DMS53 (cell line): ENCODE results near the gene TXN2.
"Not testable (repeated sequence)": the region's sequence is repeated elsewhere in the genome, so short reads cannot be mapped to it uniquely, and the experiment has no call there.

Source experiments
- DNase-seq: peaks from one replicate; lab custom pipeline; 2025; lab: John Stamatoyannopoulos, UW

TXN2 gene

DNA sequence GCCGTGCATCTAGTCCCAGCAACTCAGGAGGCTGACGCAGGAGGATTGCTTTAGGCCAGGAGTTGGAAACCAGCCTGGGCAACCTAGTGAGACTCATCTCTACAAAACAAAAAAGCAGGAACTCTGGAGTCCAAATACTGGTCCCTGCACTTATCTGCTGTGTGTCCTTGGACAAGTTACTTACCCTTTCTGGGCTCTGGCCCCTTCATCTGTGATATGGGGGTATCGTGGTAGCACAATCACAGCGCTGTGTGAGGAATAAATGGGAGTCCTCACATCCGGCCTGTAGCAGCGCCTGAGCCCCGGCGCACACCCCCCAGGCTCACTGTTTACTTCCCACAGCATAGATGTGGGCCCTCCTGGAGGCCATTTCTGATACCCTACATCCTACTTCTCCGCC lies 49.5 kb downstream of the TXN2 start:
- DNase-seq: peak; percentile 3

DNA sequence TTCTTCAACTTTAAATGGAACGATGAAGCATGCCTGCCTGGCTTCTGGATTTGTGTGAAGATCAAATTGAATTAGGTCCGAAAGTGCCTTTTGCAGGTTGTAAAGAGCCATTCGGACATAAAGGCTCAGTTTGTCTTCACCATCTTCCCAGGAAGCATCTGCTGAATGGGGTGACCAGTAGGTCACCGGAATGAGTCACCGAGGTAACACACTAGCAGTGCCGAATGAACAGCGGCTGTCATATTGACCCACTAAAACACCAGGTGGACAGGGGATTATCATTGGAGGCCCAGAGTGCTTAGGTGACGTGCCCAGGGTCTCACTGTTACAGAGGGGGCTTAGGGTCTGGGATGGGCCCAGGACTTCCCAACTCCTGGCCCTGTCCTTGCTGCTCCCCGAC lies 50.6 kb downstream of the TXN2 start:
- DNase-seq: peak; percentile 75

DNA sequence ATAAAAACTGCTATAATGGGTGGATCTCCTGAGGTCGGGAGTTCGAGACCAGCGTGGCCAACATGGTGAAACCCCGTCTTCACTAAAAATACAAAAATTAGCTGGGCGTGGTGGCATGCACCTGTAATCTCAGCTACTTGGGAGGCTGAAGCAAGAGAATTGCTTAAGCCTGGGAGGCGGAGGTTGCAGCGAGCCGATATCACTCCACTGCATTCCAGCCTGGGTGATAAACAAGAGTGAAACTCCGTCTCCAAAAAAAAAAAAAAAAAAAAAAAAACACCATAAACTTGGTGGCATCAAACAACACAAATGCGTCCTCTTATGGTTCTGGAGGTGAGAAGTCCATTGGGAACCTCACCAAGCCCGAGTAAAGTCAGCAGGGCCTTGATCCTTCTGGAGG lies 53.5 kb downstream of the TXN2 start:
- DNase-seq: not testable (repeated sequence)

DNA sequence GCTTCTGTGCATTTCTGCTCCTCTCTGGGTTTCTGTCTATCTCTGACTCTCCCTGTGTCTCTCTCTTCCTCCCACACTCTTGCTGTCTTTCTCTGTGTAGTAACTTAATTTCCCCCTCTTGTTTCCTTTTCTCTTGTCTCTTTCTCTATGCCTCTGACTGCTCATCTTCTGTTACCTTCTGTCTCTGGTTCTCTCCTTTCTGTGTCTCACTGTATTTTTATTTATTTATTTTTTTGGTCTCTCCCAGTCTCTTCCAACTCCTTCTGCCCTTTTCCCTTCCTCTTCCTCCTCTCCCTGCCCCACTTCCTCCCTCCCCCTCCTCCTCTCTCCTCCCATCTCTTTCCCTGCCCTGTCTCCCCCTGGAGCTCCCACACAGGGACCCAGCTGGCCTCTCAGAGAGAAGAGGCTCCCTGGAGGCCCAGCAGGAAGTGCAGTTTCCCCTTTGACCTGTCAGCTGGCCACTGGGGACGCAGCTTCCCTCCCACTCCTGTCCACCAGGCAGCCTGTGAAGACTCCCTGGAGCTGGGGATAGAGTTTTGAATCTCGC lies 55.4 kb downstream of the TXN2 start:
- DNase-seq: peak; percentile 38

DNA sequence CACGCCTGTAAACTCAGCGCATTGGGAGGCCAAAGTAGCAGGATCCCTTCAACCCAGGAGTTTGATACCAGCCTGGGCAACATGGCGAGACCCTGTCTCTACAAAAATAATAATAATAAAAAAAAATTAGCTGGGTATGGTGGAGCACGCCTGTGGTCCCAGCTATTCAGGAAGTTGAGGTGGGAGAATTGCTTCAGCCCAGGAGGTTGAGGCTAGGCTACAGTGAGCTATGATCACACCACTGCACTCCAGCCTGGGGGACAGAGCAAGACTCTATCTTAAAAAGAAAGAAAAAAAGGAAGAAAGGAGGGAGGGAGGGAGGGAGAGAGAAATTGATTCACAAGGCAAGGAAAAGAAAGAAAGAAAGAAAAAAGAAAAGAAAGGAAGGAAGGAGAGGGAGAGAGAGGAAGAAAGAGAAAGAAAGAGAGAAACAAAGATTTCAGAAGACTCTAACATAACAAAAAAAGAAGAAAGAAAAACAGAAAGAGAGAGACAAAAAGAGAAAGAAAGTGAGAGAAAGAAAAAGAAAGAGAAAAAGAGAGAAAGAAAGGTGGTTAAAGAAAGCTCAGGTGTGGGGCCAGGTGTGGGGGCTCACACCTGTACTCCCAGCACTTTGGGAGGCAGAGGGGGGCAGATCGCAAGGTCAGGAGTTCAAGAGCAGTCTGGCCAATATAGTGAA lies 56.4 kb downstream of the TXN2 start:
- no peak for DNase-seq

DNA sequence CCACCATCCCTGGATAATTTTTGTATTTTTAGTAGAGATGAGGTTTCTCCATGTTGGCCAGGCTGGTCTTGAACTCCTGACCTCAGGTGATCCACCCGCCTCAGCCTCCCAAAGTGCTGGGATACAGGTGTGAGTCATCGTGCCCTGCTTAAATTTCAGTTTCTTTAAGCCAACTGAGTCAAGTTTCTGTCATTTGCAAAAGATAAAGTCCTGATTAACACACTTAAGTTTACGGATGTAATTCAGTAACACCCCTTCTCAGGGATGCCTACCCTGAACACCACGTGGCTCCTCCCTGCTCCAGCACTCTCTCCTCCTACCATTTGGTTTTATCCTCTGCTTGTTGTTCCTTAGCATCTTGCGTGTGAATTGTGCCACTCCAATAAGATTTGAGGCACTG lies 57.0 kb downstream of the TXN2 start:
- not testable (repeated sequence) for DNase-seq

DNA sequence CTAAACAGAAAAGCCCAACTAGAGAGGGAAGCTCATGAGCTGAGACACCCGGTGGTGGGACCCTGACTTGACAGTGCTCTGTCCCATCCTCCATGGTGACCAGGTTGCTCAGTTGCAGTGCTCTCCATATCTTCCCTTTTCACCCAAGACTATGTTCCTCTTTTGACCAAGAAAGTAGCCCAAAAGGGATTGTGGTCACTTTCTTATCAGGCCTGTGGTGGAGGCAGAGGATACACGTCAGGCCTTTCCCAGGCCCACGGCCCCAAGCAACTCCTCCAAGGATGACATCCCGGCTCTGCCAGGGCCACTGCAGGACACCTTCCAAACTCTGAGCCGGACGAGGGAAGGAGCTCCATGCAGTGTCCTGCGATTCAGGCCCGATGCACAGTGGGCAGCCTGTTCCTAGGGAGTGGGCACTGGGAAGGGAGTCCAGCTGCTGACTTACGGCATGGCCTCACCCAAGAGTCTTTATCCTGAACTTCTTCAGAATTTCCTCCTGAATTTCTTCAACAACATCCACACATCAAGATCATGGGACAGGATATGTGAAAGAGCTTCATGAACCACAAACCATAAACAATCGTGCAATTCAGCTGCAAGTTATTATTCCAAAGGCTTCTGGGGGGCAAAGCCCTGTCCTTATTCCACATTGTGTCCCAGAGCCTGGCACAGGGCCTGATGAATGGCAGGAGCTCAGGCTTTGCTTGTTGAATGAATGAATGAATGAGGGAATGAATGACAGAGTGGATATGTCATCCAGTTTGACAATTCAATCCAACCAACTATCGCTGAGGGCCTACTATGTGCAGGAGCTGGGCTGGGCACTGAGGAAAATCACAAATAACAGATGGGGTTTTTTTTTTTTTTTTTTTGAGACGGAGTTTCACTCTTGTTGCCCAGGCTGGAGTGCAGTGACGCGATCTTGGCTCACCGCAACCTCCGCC lies 57.7 kb downstream of the TXN2 start:
- DNase-seq: no peak

DNA sequence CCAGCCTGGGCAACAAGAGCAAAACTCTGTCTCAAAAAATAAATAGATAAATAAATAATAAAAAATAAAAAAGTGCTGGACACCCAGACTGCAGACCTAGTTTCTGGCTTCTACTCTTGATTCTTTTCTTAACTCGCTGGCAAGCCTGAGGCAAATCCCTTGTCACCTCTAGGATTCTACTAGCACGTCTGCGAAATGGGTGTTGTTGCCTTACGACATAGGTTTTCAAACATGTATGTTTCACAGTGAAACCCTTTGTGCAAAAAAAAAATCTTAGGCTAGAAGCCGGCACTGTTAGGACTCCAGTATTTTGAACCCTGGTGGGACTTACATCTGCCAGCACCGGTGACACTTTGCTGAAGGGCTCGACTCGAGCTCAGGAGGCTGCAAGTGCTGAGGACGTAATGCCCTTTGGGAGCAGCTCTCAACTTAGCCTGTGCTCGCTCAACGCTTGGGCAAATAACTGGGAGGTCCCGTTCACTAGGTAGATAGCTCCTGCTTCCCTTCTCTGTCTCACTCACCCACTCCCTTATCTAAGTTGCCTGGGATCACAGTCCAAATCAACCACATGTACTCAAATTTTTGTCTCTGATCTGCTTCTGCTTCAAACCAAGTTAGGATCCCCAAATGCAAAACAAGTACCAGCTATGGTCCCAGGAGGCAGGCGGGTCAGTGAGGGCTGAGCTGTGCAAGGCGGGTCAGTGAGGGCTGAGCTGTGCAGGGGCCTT lies 59.0 kb downstream of the TXN2 start:
- DNase-seq: no peak

DNA sequence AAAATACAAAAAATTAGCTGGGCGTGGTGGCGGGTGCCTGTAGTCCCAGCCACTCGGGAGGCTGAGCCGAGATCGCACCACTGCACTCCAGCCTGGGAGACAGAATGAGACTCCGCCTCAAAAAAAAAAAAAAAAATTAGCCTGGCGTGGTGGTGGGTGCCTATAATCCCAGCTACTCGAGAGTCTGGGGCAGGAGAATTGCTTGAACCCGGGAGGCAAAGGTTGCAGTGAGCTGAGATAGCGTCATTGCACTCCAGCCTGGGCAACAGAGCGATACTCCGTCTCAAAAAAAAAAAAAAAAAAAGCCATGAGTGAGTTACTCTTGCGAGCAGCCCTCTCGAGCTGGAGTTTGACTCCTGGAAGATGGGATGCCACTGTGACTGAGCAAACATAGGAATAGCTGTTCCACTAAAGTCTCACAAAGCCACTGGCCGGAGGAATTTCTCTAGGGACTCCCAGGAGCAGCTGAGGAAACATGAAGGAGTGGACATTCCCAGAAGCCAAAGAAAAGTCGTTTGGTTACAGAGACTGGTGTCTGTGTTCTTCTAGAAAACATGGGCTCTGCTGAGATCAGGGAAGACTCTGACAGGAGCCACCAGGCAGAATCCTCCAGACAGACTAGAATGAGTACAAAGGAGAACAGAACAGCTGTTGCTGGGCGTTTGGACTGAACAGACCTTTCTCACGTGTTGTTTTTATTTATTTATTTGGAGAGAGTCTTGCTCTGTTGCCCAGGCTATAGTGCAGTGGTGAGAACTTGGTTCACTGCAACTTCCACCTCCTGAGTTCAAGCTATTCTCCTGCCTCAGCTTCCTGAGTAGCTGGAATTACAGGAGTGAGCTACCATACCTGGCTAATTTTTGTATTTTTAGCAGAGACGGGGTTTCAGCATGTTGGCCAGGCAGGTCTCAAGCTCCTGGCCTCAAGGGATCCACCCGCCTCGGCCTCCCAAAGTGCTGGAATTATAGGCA lies 61.2 kb downstream of the TXN2 start:
- peak; percentile 42 for DNase-seq

DNA sequence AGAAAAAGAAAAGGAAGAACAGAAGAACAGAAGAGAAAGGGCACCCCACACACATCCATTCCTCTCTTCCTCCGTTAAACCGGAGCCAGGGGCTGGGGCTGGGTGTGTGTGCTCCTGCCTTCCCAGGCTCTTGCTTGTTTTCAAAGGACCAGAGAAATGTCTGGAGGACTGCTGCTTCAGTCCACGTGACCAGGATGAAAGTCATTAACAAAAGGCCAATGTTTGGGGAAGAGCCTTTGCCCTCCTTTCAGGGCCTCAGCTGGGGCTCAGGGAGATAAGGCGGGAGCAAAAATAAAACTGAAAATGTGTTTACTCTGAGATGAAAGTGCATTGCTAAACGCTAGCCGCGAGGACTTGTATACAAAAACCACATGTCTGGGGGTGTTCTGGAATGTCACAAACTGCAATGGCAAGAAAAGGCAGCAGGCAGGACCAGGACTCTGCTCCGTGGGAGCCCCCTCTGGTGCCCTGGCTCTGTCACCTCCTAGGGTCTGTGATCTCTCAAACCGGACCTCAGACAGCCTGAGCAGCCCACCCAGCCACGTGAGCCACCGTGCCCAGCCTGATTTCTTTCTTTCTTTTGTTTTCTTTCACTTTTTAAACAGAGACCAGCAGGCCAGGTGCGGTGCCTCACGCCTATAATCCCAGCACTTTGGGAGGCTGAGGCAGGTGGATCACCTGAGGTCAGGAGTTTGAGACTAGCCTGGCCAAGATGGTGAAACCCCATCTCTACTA lies 62.1 kb downstream of the TXN2 start:
- DNase-seq: peak; percentile 56

DNA sequence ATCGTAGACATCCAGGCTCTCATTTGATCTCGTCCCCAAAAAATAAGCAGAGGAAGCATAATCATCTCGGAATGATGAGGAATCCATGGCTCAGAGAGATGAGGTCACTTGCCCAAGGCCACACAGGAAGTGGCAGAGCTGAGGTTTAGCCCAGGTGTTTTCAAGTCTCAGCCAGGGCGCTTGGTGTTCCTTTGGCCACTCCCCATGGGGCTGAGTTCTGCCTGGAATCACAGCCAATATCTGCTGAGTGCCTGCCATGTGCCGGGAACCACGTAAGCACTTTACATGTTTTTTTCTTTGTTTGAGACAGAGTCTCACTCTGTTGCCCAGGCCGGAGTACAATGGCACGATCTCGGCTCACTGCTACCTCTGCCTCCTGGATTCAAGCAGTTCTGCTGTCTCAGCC lies 64.2 kb downstream of the TXN2 start:
- DNase-seq: peak; percentile 31
